K562 treated with DMSO at 1 percent for 12 hours (cell line): Measurements from ENCODE around the gene SEPSECS. TPM values are rescaled to one million over a fixed set of nuclear protein-coding genes. Genes with fewer than 3 reads are reported as not detected.

ENCODE experiments used
- total RNA-seq: library from RNA; unstranded; fragments of 300-600 nt; gene quantifications from 2 replicates; pipeline ENCODE4 v1.2.3, GENCODE V29; 2022; ENCODE audit not compliant: insufficient read depth

Gene SEPSECS
- total RNA-seq, result 2.4 and 6.9 TPM in 2 replicates

GRCh38 chr4:25159837-25160713 is at the start of gene SEPSECS:
Gene SEPSECS (minus strand): TSS chr4:25160449. CDS start chr4:25160369, 80 bp downstream.

Other genes with a start within 250 kb of the SEPSECS start
- not detected in 2 replicates for gene CCDC149, start 247.4 kb downstream of the SEPSECS start, total RNA-seq
- not detected in 2 replicates for gene LGI2, start 129.5 kb downstream of the SEPSECS start, total RNA-seq
- gene PI4K2B, start 73.6 kb upstream of the SEPSECS start, total RNA-seq, result 4.9 and 14.6 TPM in 2 replicates
- 6.3 and 10.2 TPM in 2 replicates for gene ZCCHC4, start 152.3 kb upstream of the SEPSECS start, total RNA-seq
- gene ANAPC4, start 216.8 kb upstream of the SEPSECS start, total RNA-seq, result 9.8 and 15.2 TPM in 2 replicates